Breast epithelium (tissue), 3 donors: ENCODE results near the gene PROSER3.

Experiments
- CTCF ChIP-seq, 3 donors: fragments of 450-650 bp; IDR thresholded peaks; one replicate each; pipeline ENCODE4 v1.5.1; 2016 to 2017; ENCODE audit warnings: antibody characterized with exemption in 3 of 3, mild to moderate bottlenecking in 3 of 3, moderate library complexity in 3 of 3
- POLR2A ChIP-seq: fragments of 450-650 bp; IDR thresholded peaks from one replicate; pipeline ENCODE4 v1.6.1; 2016; ENCODE audit warnings: antibody characterized with exemption, mild to moderate bottlenecking, moderate library complexity
- POLR2AphosphoS5 ChIP-seq, 3 donors: sonication (generic); formaldehyde crosslinking; IDR thresholded peaks; one replicate each; pipeline ENCODE4 v1.6.1; 2017; ENCODE audit warnings: antibody characterized with exemption in 3 of 3

- no peak for TF ChIP-seq POLR2A
- no peak for TF ChIP-seq POLR2AphosphoS5 (IDR thresholded peaks at IDR 0.05)
- TF ChIP-seq CTCF (IDR thresholded peaks at IDR 0.05), result no peak
Observed at GRCh38 chr19:35742121-35742724, 15.8 kb upstream of the PROSER3 start, which contains the start of gene IGFLR1.
